ENCODE data around the gene COTL1.

Gene COTL1

DNA sequence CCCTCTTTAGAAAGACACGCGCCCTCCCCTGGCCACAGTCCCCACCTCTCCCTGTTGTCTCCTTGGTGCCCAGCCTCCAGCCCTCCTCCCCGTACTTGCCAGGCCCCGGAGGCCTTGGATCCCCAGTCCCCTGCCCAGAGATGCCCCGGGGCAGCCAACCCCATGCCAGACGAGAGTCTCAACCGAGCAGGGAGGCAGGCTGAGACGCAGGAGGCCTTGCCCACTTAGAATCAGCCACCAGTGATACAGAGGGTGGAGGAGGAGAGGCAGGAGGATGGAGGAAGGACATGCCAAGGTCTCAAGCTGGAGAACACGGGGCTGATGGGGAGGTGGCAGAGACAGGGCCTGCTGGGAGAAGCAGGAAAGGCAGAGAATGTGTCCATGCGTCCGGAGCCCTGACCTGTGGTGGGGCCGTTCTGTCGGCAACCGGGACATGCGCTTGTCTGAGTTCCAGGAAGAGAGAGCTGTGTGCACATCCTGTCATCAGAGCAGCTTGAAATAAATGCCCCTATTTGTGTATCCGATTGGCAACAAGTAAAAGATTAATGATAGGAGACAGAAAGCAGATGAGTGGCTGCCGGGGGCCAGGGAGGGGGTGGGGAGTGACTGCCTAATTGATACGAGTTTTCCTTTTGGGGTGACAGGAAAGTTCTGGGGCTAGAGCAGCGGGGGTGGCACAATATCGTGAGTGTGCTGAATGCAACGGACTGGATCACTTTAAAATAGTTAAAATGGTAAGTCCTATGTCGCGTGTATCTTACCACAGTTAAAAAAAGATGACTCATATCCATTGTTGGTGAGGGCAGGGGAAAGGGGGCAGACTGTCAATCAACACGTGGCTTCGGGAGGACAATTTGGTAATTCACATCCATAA lies 68.7 kb downstream of the COTL1 start:
- DNase-seq (ENCODE audit: low spot score), result no peak

- no peak for DNase-seq (ENCODE audit: low spot score)
Observed at GRCh38 chr16:84548508-84548907, 69.4 kb downstream of the COTL1 start.

GRCh38 chr16:84547546-84548061 lies 70.3 kb downstream of the COTL1 start:
- DNase-seq (ENCODE audit: low spot score), result no peak

- DNase-seq (ENCODE audit: low spot score), result no peak
Observed at GRCh38 chr16:84546669-84547545, 71.0 kb downstream of the COTL1 start.

DNA sequence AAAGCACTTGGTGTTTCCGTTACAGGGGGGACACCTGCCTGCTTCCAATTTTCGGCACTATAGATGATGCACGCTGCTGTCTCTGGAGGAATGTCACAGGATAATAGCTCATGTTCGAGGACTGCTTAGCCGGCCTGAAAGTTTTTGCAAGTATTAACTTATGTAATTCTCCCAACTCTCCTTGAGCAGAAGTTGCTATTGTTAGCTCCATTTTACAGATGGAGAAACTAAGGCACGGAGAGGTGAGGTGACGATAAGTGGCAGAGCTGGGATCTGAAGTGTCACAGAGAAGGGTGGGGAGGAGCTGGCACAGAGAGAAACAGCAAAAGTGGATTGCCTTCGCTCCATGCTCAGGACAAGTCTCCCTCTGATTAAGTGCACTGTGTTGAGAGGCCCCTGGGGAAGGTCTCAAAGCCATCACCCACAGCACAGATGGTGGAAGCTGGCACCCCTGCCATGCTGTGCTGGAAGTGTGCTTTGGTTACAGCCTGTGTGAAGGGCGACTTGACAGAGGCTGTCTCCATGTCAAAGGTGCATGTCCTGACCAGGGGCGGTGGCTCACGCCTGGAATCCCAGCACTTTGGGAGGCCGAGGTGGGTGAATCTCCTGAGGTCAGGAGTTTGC lies 72.7 kb downstream of the COTL1 start:
- DNase-seq (ENCODE audit: low spot score), result no peak

DNA sequence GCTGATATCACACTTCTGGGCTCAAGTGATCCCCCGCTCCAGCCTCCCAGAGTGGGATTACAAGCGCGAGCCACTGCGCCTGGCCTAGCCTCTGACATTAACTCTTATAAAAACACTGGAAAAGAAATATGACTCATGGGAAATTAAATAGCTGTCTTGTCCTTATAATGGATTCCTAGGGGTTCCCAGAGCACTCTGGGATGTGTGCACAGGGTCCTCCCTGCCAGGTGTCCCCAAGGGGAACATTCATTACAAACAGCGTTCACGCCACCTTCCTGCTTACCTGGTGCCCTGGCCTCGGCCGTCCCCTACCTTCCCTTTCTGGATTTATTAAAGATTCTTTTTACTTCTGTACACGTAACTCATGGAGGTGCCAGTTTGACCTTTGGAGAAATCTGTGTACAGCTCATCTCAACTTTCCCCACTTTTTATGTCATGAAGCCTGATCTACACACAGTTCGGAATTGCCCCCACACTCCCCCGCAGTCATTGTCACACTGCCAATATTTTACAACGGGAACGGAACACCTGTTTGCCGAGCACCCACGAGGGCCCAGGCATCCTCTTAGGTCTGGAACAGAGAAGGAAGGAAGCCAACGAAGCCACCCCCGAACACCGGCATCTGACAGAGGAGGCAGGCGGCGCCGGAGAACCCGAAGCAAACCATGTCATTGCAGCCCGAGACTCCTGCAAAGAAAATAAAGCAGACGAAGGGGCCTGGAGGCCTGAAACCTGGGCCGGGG lies 73.7 kb downstream of the COTL1 start:
- no peak for DNase-seq (ENCODE audit: low spot score)

DNA sequence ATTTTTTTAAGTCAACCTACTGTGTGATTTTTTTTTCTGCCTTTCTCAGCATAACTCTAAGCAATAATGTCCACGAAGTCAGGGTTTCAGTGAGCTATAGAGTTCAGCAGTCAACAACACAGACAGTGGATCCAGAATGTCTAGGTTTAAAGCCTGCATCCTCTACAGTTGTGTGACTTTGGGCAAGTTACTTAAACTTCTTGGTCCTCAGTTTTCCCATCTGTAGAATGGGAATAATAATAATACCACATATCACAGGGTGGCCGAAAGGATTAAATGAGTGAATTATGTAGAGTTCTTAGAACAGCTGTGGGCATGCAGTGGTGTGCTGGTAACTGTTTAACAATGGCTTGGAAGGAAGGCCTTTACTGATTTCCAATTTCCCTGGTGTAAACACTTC lies 74.6 kb downstream of the COTL1 start:
- no peak for DNase-seq (ENCODE audit: low spot score)

DNA sequence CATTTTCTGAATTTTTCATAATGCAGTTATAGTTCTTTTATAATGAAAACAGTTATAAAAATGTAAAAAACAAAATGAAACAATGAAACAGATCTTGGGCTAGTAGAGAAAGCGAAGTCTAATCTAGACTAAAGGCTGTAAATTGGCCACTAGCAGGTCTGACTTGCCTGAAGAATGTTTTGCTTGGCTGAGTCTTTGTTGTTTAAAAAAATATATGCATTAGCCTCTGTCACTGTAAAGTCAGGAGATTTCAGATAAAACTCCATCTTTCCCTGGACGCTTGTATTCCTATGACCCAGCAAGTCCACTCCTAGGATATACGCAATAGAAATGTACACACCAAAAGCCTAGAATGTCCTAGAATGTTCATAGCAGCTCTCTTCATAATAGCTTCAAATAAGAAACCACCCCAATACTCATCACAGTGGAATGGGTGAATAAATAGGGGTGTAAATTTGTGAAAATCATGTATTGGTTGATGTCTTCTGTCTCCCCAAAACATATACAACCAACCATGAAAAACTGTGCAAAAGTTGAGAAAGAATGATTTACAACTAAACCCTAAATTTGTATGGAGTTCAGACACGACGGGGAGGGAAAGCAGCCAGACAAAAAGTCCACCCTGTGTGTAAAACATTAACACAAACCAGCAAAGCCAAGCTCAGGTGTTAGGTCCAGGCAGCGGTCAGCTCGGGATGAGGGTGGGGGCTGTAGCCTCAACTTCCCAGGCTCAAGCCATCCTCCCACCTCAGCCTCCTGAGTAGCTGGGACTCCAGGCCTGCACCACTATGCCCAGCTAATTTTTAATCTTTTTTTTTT lies 75.7 kb downstream of the COTL1 start:
- DNase-seq (ENCODE audit: low spot score), result no peak

DNA sequence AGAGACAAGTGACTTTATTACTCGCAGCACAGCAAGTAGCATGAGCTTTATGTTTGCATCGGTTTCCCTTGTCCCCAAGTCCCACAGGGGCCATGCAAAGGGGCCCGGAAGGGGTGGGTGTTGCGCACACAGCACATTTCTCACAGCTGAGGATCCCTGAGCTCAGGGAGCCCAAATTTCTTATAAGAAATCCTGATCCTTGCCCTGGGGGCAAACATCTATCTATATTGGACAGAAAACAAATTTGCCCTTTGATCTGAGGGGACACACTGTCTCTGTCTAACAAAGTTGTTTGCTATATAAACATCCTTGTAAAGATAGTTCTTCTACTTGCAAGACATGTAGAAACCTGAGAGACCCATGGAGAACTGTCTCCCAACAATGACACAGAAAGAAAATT lies 77.7 kb downstream of the COTL1 start:
- no peak for DNase-seq (ENCODE audit: low spot score)

DNA sequence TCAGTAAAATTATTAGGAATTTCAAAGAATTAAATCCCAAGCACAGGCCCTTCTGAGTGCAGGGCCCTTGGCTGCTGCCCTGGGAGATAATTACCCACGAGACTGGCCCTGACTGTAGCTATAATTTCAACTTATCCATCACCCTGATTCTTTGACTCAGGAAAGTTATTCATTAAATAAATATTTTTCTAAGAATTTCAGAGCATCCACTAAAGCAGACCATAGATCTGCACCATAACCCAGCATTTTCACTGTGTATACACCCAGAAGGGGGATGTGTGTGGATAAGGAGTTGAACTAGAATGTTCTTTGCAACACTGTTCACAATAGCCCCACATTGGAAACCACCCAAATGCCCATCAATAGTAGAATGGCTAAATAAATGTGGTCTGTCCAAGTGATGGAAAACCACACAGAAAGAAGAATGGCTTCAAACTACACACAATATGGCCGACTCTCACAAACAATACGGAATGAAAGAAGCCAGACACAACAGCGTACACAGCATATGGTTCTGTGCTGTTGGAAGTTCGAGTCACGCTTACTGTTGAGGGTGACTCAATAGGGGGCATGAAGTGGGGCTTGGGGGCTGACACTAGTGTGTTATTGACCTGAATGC lies 79.5 kb downstream of the COTL1 start:
- DNase-seq (ENCODE audit: low spot score), result no peak

GRCh38 chr16:84537491-84538151 lies 80.3 kb downstream of the COTL1 start:
- DNase-seq (ENCODE audit: low spot score), result no peak

GRCh38 chr16:84535851-84536250 lies 82.0 kb downstream of the COTL1 start:
- DNase-seq (ENCODE audit: low spot score), result no peak

DNA sequence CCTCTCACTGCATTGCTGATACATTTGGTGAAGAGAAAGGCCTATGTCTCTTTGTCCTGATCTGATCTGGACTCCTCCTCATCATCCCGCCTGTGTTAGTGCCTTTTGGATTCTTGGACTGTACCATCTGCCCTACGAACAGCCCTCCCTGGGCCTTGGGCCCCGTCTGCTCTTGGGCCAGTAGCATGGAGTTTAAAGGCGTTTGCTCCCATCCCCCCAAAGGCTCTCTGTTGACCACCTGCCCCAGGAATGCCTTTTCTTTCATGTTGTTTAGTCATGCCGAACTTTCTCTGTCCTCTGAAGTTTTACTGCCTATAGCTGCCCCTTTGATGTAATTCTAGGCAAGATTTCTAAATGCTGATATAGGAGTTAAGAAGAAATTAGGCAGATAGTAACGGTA lies 82.5 kb downstream of the COTL1 start:
- no peak for DNase-seq (ENCODE audit: low spot score)

- DNase-seq (ENCODE audit: low spot score), result no peak
Observed at GRCh38 chr16:84534815-84535214, 83.1 kb downstream of the COTL1 start.

GRCh38 chr16:84532855-84533486 lies 84.9 kb downstream of the COTL1 start:
- DNase-seq (ENCODE audit: low spot score), result no peak

GRCh38 chr16:84532291-84532724 lies 85.6 kb downstream of the COTL1 start:
- no peak for DNase-seq (ENCODE audit: low spot score)

GRCh38 chr16:84531671-84532111 lies 86.2 kb downstream of the COTL1 start:
- DNase-seq (ENCODE audit: low spot score), result no peak

- DNase-seq (ENCODE audit: low spot score), result no peak
Observed at GRCh38 chr16:84530590-84530989, 87.3 kb downstream of the COTL1 start.

- DNase-seq (ENCODE audit: low spot score), result no peak
Observed at GRCh38 chr16:84529607-84530006, 88.3 kb downstream of the COTL1 start.

Measured in germinal center (tissue), 1 donor.